ENCODE data around the gene DMKN.

The DMKN gene

GRCh38 chr19:35491836-35492360 lies 21.6 kb downstream of the DMKN start:
- no peak overlapping the region for H3K4me3 ChIP-seq (ENCODE audit: low read depth, low read length)
- no peak for TF ChIP-seq CTCF (IDR thresholded peaks at IDR 0.05; ENCODE audit: low read depth, low read length)

GRCh38 chr19:35490364-35490763 lies 23.1 kb downstream of the DMKN start, which contains the start of gene KRTDAP:
TSS of gene KRTDAP (minus strand) at chr19:35490464. CDS start at chr19:35490442, 22 bp downstream.
- H3K4me3 ChIP-seq (ENCODE audit: low read depth, low read length) = no peak within 1 kb of the TSS
- TF ChIP-seq CTCF (IDR thresholded peaks at IDR 0.05; ENCODE audit: low read depth, low read length) = no peak

- no peak for TF ChIP-seq CTCF (IDR thresholded peaks at IDR 0.05; ENCODE audit: low read depth, low read length)
- H3K4me3 ChIP-seq (ENCODE audit: low read depth, low read length) = no peak overlapping the region
These were observed 24.8 kb downstream of the DMKN start for GRCh38 chr19:35488677-35489076.

GRCh38 chr19:35487656-35488182 lies 25.7 kb downstream of the DMKN start:
- H3K4me3 ChIP-seq (ENCODE audit: low read depth, low read length) = no peak overlapping the region
- no peak for TF ChIP-seq CTCF (IDR thresholded peaks at IDR 0.05; ENCODE audit: low read depth, low read length)

GRCh38 chr19:35486268-35486708 lies 27.2 kb downstream of the DMKN start:
- H3K4me3 ChIP-seq (ENCODE audit: low read depth, low read length) = no peak overlapping the region
- no peak for TF ChIP-seq CTCF (IDR thresholded peaks at IDR 0.05; ENCODE audit: low read depth, low read length)

GRCh38 chr19:35484252-35485036 lies 29.0 kb downstream of the DMKN start:
- no peak for TF ChIP-seq CTCF (IDR thresholded peaks at IDR 0.05; ENCODE audit: low read depth, low read length)
- H3K4me3 ChIP-seq (ENCODE audit: low read depth, low read length) = no peak overlapping the region

GRCh38 chr19:35483089-35483488 lies 30.4 kb downstream of the DMKN start:
- TF ChIP-seq CTCF (IDR thresholded peaks at IDR 0.05; ENCODE audit: low read depth, low read length) = no peak

More at GRCh38 chr19:35483089-35483488, 30.4 kb downstream of the DMKN start:
- no peak overlapping the region for H3K4me3 ChIP-seq (ENCODE audit: low read depth, low read length)
